ENCODE measurements around the gene SMG6.

DNA sequence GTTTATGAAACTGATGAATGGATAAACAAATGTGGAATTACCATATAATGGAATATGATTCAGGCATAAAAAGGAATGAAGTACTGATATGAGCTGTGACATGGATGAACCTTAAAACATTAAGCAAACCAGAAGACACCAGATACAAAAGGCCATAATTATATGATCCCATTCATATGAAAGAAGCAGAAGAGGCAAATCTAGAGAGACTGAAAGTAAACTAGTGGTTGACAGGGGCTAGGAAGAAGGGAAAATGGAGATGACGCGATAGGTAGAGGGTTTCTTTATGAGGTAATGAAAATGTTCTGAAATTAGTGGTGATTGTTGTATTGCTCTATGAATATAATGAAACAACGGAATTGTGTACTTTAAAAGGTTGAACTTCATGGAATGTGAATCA, 160.3 kb downstream of the SMG6 start:
- TF ChIP-seq ZXDB (tag by site-specific recombination; IDR thresholded peaks at IDR 0.05) (no peak), ZNF660 (tag by site-specific recombination; IDR thresholded peaks at IDR 0.05) (no peak), ZNF112 (tag by site-specific recombination; IDR thresholded peaks at IDR 0.05) (no peak), SP2 (tag by site-specific recombination; IDR thresholded peaks at IDR 0.05) (no peak)
- TF ChIP-seq, protein P1, sequence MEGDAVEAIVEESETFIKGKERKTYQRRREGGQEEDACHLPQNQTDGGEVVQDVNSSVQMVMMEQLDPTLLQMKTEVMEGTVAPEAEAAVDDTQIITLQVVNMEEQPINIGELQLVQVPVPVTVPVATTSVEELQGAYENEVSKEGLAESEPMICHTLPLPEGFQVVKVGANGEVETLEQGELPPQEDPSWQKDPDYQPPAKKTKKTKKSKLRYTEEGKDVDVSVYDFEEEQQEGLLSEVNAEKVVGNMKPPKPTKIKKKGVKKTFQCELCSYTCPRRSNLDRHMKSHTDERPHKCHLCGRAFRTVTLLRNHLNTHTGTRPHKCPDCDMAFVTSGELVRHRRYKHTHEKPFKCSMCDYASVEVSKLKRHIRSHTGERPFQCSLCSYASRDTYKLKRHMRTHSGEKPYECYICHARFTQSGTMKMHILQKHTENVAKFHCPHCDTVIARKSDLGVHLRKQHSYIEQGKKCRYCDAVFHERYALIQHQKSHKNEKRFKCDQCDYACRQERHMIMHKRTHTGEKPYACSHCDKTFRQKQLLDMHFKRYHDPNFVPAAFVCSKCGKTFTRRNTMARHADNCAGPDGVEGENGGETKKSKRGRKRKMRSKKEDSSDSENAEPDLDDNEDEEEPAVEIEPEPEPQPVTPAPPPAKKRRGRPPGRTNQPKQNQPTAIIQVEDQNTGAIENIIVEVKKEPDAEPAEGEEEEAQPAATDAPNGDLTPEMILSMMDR (tag by site-specific recombination; IDR thresholded peaks at IDR 0.05) = no peak
